Kidney (tissue), 14 donors: ENCODE measurements around the gene DYNC1H1. TPM values are rescaled to one million over a fixed set of nuclear protein-coding genes. Genes with fewer than 3 reads are reported as not detected.
"Not testable (repeated sequence)": the region's sequence is repeated elsewhere in the genome, so short reads cannot be mapped to it uniquely, and the experiment has no call there.

Experiments used
- DNase-seq, 5 donors: peaks; one replicate each; pipeline ENCODE4 v3.0.0-alpha.2; 2013 to 2020
- FAIRE-seq: peaks from 2 replicates; lab custom pipeline; 2012; peaks lifted over from hg19 to GRCh38; lab: Jason Lieb, UNC
- H3K27ac ChIP-seq, 2 donors: one replicate each; pipeline ENCODE4 v1.7.0; 2013; ENCODE audit warnings: low read depth in 2 of 2, low read length in 2 of 2, inconsistent platforms in 1 of 2
- H3K27me3 ChIP-seq: one replicate; pipeline ENCODE4 v1.7.1; 2013; ENCODE audit warnings: low read length, inconsistent platforms; ENCODE audit not compliant: control insufficient read depth, insufficient read depth
- H3K36me3 ChIP-seq, 3 donors: one replicate each; pipeline versions ENCODE4 v1.7.0 to v1.7.1; 2013; ENCODE audit warnings: low read length in 3 of 3, control low read depth in 1 of 3, inconsistent platforms in 1 of 3; ENCODE audit not compliant: insufficient read depth in 3 of 3, control insufficient read depth in 2 of 3
- H3K4me1 ChIP-seq, 3 donors: one replicate each; pipeline versions ENCODE4 v1.7.0 to v1.7.1; 2013; ENCODE audit warnings: low read length in 3 of 3, inconsistent platforms in 1 of 3, low read depth in 1 of 3; ENCODE audit not compliant: control insufficient read depth in 2 of 3, insufficient read depth in 2 of 3
- H3K4me3 ChIP-seq, 3 donors: one replicate each; pipeline versions ENCODE4 v1.7.0 to v1.8.1; 2013; ENCODE audit warnings: low read length in 3 of 3, control low read depth in 1 of 3, inconsistent platforms in 1 of 3
- H3K9ac ChIP-seq, 3 donors: one replicate each; pipeline versions ENCODE4 v1.7.0 to v1.7.1; 2013; ENCODE audit warnings: low read length in 3 of 3, control low read depth in 1 of 3, inconsistent platforms in 1 of 3
- H3K9me3 ChIP-seq, 3 donors: one replicate each; pipeline versions ENCODE4 v1.7.0 to v1.7.1; 2013; ENCODE audit warnings: low read length in 3 of 3, control low read depth in 1 of 3, inconsistent platforms in 1 of 3; ENCODE audit not compliant: control insufficient read depth in 2 of 3, insufficient read depth in 1 of 3
- CTCF ChIP-seq: IDR thresholded peaks from 3 replicates; pipeline ENCODE4 v1.5.1; 2012; ENCODE audit warnings: mild to moderate bottlenecking, moderate library complexity, borderline replicate concordance; ENCODE audit not compliant: insufficient read depth; ENCODE audit errors: extremely low read depth
- intact Hi-C: fragments of 100-400 bp; cut with DNase I; formaldehyde crosslinking; loops from one replicate; pipeline ENCODE4 v1.11.1; 2022
- polyA plus RNA-seq: library from polyadenylated mRNA; stranded (reverse); fragments of 350-450 nt; fragmentation: Illumina TruSeq; extraction: RNeasy Lipid Tissue Mini Kit (QIAGEN cat#74804); gene quantifications from one replicate; pipeline ENCODE4 v1.2.3, GENCODE V29; 2014; ENCODE audit warnings: low read depth, low replicate concordance; ENCODE audit not compliant: insufficient read depth
- total RNA-seq: library from RNA; stranded (reverse); fragmentation: NEBNext Ultra II Directional; extraction: Animal tissue kit (Norgen Biotek cat#: 25700); gene quantifications from one replicate; pipeline ENCODE4 v1.2.1, GENCODE V29; 2021
- donor health status: control.
- donor health status: control.
- donor health status: control.
- donor health status: control.
- donor health status: control.
- donor health status: DM: yes; HTN: yes; CAD: no.
- donor health status: Normal renal cell carcinoma (clear cell type).

The DYNC1H1 gene
- total and polyA plus RNA-seq, 2 donors from 2014 or later, result 132 to 390 TPM

- intact Hi-C loops, result no loop called here
- Histone ChIP-seq H3K4me1 (no peaks in the 10 kb centered on the region), H3K36me3 (no peaks in the 10 kb centered on the region), H3K4me3 (no peak overlapping the region), H3K27me3 (no peaks in the 10 kb centered on the region), H3K9me3 (no peaks in the 10 kb centered on the region), H3K9ac (no peak overlapping the region), H3K27ac (no peak overlapping the region)
- FAIRE-seq (peak; percentile 94), DNase-seq (peak; percentile 88 to 95 (median 91))
- TF ChIP-seq CTCF, result peak; percentile 59
Observed at GRCh38 chr14:102063109-102063807, 98.9 kb downstream of the DYNC1H1 start.

DNA sequence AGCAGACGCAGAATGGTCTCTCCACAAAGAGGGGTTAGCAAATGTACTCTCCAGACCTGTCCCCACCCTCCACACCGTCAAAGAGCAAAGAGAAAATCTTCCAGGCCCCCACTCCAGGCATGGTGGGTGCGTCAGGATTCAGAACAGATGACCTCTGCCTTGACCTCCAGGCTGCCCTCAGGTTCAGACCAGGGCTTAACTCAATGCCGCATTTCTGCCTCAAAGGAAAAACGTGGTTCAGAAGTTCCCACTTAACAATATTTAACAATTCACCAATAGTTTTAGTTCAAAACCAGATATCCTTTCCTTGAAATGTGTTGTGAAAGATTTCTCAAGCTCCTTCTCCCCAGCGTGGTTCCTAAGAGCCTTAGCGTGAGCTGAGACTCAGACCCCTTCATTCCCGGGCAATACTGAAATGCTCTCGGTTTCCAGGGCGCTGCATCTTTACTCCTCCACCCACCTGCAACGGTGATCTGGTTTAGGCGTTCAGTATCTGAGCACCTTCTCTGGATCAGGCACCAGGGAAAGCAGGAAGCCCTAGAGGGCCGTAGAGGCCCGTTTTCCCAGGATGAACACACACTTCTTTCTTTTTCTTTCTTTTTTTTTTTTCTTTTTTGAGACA is 99.5 kb downstream of the DYNC1H1 start:
- Histone ChIP-seq H3K4me1 (no peaks in the 10 kb centered on the region), H3K27me3 (no peaks in the 10 kb centered on the region), H3K9ac (no peak overlapping the region), H3K9me3 (no peaks in the 10 kb centered on the region), H3K4me3 (no peak overlapping the region), H3K27ac (no peak overlapping the region), H3K36me3 (no peaks in the 10 kb centered on the region)
- FAIRE-seq, result no peak
- TF ChIP-seq CTCF, result no peak
- intact Hi-C loops, result no loop called here
- no peak for DNase-seq

GRCh38 chr14:102064590-102064989 is 100.2 kb downstream of the DYNC1H1 start:
- H3K9me3 ChIP-seq, H3K36me3 ChIP-seq, H3K27ac ChIP-seq, H3K27me3 ChIP-seq, H3K4me1 ChIP-seq, FAIRE-seq, H3K9ac ChIP-seq, intact Hi-C loops, H3K4me3 ChIP-seq: not testable (repeated sequence)
- peak in 1 of 5 donors; percentile 18 for DNase-seq

DNA sequence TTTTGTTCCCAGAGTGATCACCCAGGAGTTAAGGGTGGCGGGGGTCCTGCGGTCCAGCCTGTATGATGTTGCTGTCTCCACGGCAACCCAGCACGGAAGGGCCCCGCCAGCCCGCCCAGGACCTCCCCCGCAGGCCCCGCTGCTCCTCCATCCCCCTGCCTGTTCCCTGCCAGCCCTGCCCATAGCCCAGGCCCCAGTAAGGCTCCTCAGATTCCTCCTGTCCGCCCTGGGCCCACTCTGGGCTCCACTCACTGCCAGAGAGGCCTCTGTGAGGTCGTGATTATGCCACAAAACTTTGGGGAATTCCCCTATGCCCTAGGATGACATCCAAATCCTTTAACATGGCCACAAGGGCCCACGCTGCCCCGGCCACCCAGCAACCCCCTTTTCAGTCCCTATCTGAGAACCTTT is 101.7 kb downstream of the DYNC1H1 start:
- FAIRE-seq, result no peak
- intact Hi-C loops, result no loop called here
- Histone ChIP-seq H3K9me3 (no peaks in the 10 kb centered on the region), H3K4me3 (no peak overlapping the region), H3K36me3 (no peaks in the 10 kb centered on the region), H3K4me1 (no peaks in the 10 kb centered on the region), H3K27me3 (no peaks in the 10 kb centered on the region), H3K9ac (no peak overlapping the region), H3K27ac (no peak overlapping the region)
- peak in 1 of 5 donors; percentile 64 for DNase-seq
- no peak for TF ChIP-seq CTCF
